GM12878 (cell line): ENCODE data around the gene CNR2. TPM values are rescaled to one million over a fixed set of nuclear protein-coding genes. Genes with fewer than 3 reads are reported as not detected.

Experiments
- ASH2L ChIP-seq: fragments of 300-600, 200-600 bp; sonication (generic); IDR thresholded peaks from 2 replicates; pipeline ENCODE4 v1.6.1; 2017; ENCODE audit warnings: low read depth, mild to moderate bottlenecking, borderline replicate concordance
- BCL3 ChIP-seq: IDR thresholded peaks from 2 replicates; pipeline ENCODE4 v1.6.1; 2011; ENCODE audit warnings: borderline replicate concordance, low read depth, mild to moderate bottlenecking, moderate library complexity, low read length; ENCODE audit not compliant: insufficient read depth, poor library complexity, severe bottlenecking
- CBX5 ChIP-seq: sonication (generic); IDR thresholded peaks from 2 replicates; pipeline ENCODE4 v1.6.1; 2016; ENCODE audit warnings: low read depth, moderate library complexity, mild to moderate bottlenecking, inconsistent platforms
- CTCF ChIP-seq, 3 experiments: IDR thresholded peaks in 2 of 3; conservative IDR thresholded peaks in 1 of 3; 2 replicates each; pipeline ENCODE4 v1.5.1; 2011; ENCODE audit warnings: low read depth in 3 of 3, low read length in 3 of 3, mild to moderate bottlenecking in 3 of 3, control low read depth in 2 of 3, moderate library complexity in 2 of 3, inconsistent platforms in 1 of 3, mixed read lengths in 1 of 3; ENCODE audit not compliant: control insufficient read depth in 2 of 3, insufficient read depth in 1 of 3; ENCODE audit errors: extremely low read depth in 1 of 3
- IRF4 ChIP-seq: IDR thresholded peaks from 2 replicates; pipeline ENCODE4 v1.6.1; 2011; ENCODE audit warnings: low read depth, low read length
- MEF2B ChIP-seq: fragments of 450-650 bp; IDR thresholded peaks from 2 replicates; pipeline ENCODE4 v1.6.1; 2018; ENCODE audit warnings: mild to moderate bottlenecking, moderate library complexity; ENCODE audit not compliant: partially characterized antibody, poor library complexity, severe bottlenecking
- MTA3 ChIP-seq: IDR thresholded peaks from 2 replicates; pipeline ENCODE4 v1.6.1; 2012; ENCODE audit warnings: low read length, inconsistent platforms, borderline replicate concordance
- NFYA ChIP-seq: IDR thresholded peaks from 2 replicates; pipeline ENCODE4 v1.6.1; 2011; ENCODE audit warnings: low read depth, mild to moderate bottlenecking, low read length, improper control_type of control experiment, borderline replicate concordance
- PKNOX1 ChIP-seq: fragments of 450-650 bp; IDR thresholded peaks from 2 replicates; pipeline ENCODE4 v1.6.1; 2016; ENCODE audit warnings: mild to moderate bottlenecking
- POLR2A ChIP-seq: IDR thresholded peaks from 2 replicates; pipeline ENCODE4 v1.6.1; 2011; ENCODE audit warnings: low read depth, mild to moderate bottlenecking, low read length
- RB1 ChIP-seq: fragments of 450-650 bp; formaldehyde crosslinking; IDR thresholded peaks from 2 replicates; pipeline ENCODE4 v1.6.1; 2017; ENCODE audit warnings: mild to moderate bottlenecking, borderline replicate concordance
- RBBP5 ChIP-seq: fragments of 200-600 bp; sonication (generic); conservative IDR thresholded peaks from 2 replicates; pipeline ENCODE4 v1.6.1; 2016
- REST ChIP-seq: IDR thresholded peaks from 2 replicates; pipeline ENCODE4 v1.6.1; 2012; ENCODE audit warnings: mild to moderate bottlenecking, low read depth, low read length
- SPI1 ChIP-seq: IDR thresholded peaks from 2 replicates; pipeline ENCODE4 v1.6.1; 2011; ENCODE audit warnings: low read depth, mild to moderate bottlenecking, low read length, moderate library complexity, borderline replicate concordance; ENCODE audit not compliant: insufficient read depth
- SRF ChIP-seq, 2 experiments: IDR thresholded peaks; 2 replicates each; pipeline ENCODE4 v1.6.1; 2011; ENCODE audit warnings: low read depth in 2 of 2, low read length in 2 of 2, mild to moderate bottlenecking in 1 of 2, moderate library complexity in 1 of 2
- ZBTB4 ChIP-seq: fragments of 450-650 bp; formaldehyde crosslinking; IDR thresholded peaks from 2 replicates; pipeline ENCODE4 v1.4.0; 2022; ENCODE audit warnings: mild to moderate bottlenecking, moderate library complexity
- ZNF274 ChIP-seq: IDR thresholded peaks from one replicate; pipeline ENCODE4 v1.8.0; 2011; ENCODE audit not compliant: insufficient read length, insufficient read depth
- ZSCAN29 ChIP-seq: fragments of 450-650 bp; IDR thresholded peaks from 2 replicates; pipeline ENCODE4 v1.6.1; 2017; ENCODE audit warnings: mild to moderate bottlenecking, moderate library complexity
- polyA plus RNA-seq, 11 experiments: library from polyadenylated mRNA; depleted of rRNA in 4 of 11; unstranded in 6 of 11; stranded (reverse) in 5 of 11; fragments of >200 nt; fragmentation: Nextera tagmentation in 4 of 11; fragmentation: Illumina TruSeq in 1 of 11; extraction: Ambion mirVana in 4 of 11; extraction: Trizol in 1 of 11; gene quantifications; 1 replicate in 1 of 11; 2 replicates in 10 of 11; pipeline versions ENCODE4 v1.2.1 to v1.2.3, GENCODE V29; 2011 to 2016; ENCODE audit warnings: inconsistent platforms in 2 of 11, missing spikeins in 2 of 11, low read depth in 1 of 11
- total RNA-seq, 4 experiments: library from RNA; depleted of rRNA in 3 of 4; stranded (reverse); fragments of >200 nt in 3 of 4; fragmentation: Illumina TruSeq in 1 of 4; extraction: Trizol in 1 of 4; gene quantifications; 2 replicates each; pipeline versions ENCODE4 v1.2.1 to v1.2.3, GENCODE V29; 2013 to 2021

Gene CNR2
- total and polyA plus RNA-seq, 10 of the 15 experiments (the other 5 are each of a cell fraction or from before 2014, with no cell fraction given) = 0.46 to 19.8 (median 12.2) TPM

GRCh38 chr1:23889074-23889473 lies 24.1 kb downstream of the CNR2 start (continued):
- TF ChIP-seq REST (no peak), IRF4 (0 out of 2 replicates have a peak, but pooled peaks have one; percentile 25), MEF2B (no peak), CBX5 (no peak), RBBP5 (no peak), CTCF (IDR thresholded peaks at IDR 0.05 in 2 of 3, conservative IDR thresholded peaks at IDR 0.05 in 1 of 3; ENCODE audit: control insufficient read depth in 2 of 3, extremely low read depth in 1 of 3, insufficient read depth in 1 of 3, low read depth in 3 of 3, low read length in 3 of 3) (no peak), ASH2L (no peak), SPI1 (peak; percentile 57), RB1 (no peak), ZBTB4 (no peak), ZSCAN29 (no peak), MTA3 (0 out of 2 replicates have a peak, but pooled peaks have one; percentile 58), POLR2A (0 out of 2 replicates have a peak, but pooled peaks have one; percentile 16), NFYA (no peak), PKNOX1 (no peak), SRF (IDR thresholded peaks at IDR 0.05; ENCODE audit: low read depth in 2 of 2, low read length in 2 of 2) (no peak), BCL3 (peak; percentile 34), ZNF274 (no peak)
